CD4-positive, alpha-beta T cell treated with Interferon alpha-2 for 1 hour (primary cell): ENCODE measurements around the gene PRDX1.
"Not testable (repeated sequence)": the region's sequence is repeated elsewhere in the genome, so short reads cannot be mapped to it uniquely, and the experiment has no call there.

Source experiments
- DNase-seq, 2 donors: peaks; one replicate each; pipeline ENCODE4 v3.0.0-alpha.2; 2020 to 2022

Gene PRDX1

DNA sequence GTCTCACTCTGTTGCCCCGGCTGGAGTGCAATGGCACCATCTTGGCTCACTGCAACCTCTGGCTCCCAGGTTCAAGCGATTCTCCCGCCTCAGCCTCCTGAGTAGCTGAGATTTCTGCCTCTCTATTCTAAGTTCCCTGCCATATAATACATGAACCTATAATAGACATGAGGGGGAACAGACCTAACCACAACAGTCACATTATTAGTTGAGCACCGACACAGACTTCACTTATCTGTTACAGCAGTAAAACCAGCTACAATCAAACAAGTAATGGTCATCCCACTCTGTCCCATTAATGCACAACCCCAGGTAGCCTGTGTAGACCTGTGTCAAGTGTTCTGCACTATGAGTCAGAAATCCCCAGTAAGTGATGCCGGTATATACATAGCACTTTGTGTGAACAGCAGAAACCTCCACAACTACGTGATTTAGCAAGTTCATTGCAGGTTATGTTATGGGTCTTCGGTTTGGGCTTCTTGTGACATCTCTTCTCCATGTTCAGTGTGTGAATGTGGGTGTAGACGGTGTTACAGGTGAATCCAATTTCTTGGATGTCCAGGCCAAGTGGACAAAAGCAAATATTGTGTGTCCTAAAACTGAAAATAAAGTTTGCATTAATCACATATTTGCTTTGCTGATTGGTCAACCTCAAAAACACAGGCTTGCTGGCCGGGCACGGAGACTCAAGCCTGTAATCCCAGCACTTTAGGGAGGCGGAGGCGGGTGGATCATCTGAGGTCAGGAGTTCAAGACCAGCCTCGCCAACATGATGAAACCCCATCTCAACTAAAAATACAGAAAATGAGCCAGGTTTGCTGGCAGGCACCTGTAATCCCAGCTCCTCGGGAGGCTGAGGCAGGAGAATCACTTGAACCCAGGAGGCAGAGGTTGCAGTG is 18.0 kb downstream of the PRDX1 start:
- no peak for DNase-seq

DNA sequence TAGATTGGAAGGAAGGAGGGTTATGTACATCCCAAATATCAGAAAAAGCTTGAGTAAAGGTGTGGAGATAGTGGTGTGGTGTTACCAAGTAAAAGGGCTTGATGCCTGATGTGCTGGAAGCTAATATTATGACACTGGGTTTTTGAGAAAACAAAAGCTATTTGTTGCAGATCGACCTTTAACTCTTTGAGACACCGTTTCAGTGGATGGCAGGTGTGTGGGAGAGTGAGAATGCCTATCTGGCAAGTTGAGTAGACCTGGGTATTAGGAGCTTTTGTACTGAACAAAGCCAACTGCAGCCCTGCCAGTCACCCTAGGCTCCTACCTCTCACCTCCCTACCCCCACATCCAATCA is 20.2 kb downstream of the PRDX1 start:
- DNase-seq: no peak

DNA sequence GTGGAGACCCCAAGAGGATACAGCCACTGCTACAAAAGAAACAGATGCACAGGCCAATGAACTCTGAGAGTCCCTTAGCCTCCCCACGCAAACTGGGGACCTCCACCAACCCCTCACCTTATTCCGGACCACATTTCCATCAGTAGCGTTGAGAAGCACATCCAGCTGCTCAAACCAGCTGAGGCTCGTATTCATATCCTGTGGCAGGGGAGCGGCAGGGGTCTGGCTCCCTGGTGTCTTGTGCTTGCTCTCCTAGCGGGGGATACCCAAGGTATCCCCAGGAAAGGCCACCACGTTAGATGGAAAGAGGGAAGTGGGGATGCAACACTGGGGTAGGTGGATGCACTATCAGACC is 22.3 kb downstream of the PRDX1 start:
- no peak for DNase-seq

DNA sequence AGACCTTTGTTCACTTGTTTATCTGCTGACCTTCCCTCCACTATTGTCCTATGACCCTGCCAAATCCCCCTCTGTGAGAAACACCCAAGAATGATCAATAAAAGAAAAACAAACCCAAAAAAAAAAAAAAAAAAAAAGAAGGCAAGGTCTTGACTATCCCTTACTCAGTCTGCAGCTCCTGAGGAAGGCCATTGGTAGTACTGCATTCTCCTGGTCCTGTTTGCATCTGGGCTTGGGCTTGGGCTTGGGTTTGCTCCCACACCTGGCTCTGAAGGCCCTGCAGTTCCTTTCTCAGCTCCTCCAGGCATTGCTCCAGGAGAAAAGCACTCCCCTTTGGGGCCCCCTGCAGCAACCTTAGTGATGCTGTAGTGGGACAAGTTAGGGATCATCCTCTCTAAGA is 23.4 kb downstream of the PRDX1 start:
- DNase-seq: no peak

DNA sequence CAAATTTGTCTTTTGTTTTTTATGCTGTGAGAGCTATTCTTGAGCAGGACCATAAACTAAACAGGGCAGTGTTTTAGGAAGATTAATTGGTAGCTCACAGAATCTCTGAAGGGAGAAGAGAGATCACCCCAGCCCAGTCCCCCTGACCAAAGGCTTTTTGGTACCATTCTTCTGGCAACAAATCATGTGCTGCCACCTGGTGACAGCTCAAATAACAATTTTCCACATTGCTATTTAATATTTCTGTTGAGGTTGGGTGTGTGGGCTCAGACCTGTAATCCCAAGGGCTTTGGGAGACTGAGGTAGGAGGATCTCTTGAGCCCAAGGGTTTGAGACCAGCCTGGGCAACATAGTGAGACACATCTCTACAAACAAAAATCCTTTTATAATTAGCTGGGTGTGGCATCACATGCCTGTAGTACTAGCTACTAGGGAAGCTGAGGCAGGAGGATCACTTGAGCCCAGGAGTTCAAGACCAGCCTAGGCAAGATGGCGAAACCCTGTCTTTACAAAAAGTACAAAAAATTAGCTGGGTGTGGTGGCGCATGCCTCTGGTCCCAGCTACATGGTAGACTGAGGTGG is 28.5 kb downstream of the PRDX1 start:
- peak; percentile 58 to 73 for DNase-seq

DNA sequence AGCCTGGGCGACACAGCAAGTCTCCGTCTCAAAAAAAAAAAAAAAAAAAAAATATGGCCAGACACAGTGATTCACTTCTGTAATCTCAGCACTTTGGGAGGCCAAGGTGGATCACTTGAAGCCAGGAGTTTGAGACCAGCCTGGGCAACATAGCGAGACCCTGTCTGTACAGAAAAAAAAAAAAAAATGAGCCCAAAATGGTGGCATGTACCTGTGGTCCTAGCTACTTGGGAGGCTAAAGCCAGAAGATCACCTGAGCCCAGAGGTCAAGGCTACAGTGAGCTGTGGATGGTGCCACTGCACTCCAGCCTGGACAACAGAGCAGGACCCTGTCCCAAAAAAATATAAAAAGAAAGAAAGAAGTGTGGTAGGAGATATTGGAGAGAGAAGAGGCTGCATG is 29.0 kb downstream of the PRDX1 start:
- DNase-seq: no peak

DNA sequence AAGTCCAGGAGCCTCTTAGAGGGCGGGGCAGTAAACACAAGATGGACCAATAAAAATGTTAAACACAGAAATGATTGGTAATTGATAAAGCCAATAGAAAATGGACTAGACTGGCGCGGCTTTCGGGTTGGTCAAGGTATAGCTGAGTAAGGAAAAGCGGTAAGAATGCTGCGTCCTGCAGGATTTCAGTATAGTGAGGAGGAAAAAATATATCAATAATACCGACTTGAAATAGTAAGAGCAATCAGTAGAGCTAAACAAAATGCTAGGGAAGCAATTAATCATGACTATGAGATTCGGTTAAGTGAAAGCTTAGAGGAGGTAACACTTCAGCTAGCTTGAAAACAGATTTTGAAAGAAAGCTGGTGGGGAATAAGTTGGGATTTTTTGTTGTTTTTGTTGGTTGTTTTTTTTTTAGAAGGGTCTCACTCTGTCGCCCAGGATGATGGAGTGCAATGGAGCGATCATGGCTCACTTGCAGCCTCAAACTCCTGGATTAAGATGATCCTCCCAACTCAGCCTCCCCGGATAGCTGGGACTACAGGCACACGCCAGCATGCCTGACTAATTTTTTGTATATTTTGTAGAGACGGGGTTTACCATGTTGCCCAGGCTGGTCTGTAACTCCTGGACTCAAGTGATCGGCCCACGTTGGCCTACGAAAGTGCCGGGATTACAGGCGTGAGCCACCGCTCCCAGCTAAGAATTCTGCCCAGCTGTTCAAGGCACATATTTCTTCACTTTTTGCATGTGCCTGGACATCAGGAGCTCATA is 30.0 kb downstream of the PRDX1 start:
- DNase-seq: no peak

DNA sequence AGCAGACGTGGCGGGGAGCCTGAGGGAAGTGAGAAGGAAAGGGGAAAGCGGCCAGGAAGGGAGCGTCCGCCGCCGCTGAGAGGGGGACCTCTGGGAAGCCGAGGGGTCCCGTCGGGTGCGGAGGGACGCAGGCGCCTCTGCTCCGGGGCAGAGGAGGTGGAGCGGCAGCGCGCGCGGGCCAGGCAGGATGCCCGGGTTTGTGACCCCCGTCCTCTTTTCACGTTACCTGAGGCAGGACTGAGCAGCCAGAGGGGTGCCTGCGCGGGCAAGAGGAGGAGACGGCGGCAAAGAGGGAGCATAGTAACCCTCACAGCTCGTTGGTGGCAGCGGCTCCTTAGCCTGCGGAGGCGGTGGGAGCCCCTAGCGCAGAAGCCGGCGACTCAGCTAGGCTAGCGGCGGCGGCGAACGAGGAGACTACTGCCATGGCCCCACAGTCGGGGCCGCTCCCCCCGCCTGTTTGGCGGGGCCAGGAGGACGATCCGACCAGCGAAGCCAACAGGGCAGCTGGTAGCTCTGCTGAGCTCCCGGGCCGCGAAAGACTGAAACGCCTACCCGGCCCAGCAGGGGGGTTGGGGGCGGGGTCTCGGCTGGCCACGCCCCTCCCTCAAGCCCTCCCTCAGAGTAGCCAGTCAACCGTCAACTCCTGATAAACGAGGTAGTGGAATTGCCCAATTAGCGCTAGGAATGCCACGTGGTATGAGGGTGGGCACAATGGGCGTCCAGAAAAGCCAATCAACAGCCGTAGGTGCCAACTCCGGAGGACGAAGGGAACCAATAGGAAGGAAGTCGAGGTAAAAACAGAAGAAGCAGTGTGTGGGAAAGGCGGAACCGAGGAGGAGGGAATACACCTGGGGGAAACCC is 30.8 kb downstream of the PRDX1 start, which contains the start of gene TESK2:
Gene TESK2, minus strand, starts transcription at position 538 of the 861 bp plus-strand sequence. CDS start 33,378 bp downstream, outside the sequence.
- DNase-seq: peak; percentile 99 to 100

DNA sequence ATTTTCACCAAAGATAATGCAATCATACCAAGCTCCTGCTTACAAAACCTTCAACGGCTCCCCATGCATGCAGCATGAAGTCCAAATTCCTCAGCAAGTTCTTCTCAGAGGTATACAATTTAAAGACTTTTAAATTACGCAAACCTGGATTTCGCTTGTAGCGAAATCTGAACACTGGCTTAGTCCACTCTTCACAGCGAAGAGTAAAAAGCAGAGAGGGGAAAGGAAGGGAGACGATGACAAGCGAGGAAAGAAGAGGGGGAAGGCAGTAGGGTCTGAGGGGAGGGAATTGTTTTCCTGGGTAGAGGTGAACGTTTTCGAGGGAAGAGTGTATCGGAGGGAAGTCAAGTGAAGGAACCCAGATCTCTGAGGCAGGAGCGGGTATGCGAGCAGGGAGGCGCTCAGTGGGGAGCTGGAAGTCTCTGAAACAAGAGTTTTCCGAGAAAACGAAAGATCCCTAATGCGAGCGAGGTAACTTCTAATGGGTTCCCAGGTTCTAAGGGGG is 31.5 kb downstream of the PRDX1 start:
- no peak for DNase-seq

DNA sequence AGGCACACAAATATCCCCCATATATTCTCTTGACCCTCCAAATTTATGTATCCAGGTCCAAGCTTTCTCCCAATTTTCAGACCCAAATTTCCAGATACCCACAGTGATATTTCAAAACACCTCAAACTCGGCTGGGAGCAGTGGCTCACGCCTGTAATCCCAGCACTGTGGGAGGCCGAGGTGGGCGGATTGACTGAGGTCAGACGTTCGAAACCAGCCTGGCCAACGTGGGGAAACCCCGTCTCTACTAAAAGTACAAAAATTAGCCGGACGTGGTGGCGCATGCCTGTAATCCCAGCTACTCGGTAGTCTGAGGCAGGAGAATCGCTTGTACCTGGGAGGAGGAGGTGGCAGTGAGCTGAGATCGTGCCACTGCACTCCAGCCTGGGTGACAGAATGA is 32.3 kb downstream of the PRDX1 start:
- DNase-seq: peak in 1 of 2 donors; percentile 23

DNA sequence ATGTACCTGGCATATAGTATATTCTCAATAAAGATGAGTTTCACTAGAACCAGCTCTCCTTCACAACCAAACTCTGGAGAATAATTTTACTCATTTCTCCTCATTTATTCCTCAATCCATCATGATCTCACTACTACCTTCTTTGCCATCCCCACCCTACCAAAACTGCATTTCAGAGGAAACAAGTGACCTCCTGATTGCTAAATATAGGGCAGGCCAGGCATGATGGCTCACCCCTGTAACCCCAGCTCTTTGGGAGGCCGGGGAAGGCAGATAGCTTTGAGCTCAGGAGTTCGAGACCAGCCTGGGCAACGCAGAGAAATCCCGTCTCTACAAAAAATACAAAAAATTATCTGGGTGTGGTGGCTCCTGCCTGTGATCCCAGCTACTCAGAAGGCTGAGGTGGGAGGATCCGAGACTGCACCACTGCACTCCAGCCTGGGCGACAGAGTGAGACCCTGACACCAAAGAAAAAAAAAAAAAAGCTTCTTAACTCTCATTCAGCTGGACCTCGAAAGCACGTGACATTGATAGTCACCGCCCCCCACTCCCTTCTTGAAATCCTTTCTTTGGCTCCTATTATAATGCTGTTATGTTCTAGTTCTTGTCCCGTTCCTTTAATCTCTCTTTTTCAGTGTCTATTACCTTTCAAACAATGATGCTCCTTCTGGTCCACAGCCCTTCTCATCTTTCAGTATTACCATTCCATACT is 32.9 kb downstream of the PRDX1 start:
- DNase-seq: no peak

DNA sequence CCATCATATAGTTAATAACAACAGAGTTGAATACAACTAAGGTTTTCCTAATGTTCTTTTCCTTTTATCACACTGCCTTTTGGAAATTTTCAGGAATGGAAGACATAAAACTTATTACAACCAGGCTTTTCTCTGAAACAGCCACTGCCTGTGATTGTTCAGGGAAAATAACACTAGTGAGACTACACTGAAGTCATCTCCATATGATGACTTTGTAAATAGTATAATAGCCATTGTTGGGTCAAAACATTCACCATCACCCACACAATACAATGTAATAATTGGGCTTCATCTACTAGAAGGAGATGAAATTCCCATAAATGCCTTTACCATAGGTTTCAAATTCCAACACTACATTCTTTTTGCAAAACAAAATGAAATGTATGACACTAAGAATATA is 35.7 kb downstream of the PRDX1 start:
- no peak for DNase-seq

DNA sequence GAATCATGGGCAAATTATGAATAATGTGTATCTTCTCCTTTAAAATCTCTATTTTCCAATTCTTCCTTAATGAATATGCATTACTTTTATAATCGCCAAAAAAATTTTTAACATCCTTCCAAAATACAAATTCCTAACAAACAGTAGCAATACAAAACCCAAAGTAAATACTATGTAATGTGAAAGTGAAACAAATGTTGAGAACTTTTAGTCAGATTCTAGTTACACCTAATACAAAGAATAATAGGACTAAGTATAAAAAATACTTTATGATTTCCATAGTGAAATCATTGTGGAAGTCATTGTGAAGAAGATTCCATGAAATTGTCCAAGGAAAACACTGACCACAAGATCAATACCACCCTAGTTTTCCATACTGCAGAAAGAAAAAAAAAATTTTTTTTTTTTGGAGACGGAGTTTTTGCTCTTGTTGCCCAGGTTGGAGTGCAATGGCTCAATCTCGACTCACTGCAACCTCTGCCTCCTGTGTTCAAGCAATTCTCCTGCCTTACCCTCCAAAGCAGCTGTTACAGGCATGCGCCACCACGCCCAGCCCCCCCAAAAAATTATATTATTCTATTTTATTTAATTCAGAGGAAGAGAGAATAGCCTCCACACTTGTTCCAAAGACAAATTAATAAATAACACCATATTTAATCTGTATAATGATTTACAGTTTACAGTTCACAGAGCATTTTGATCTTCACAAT is 42.5 kb downstream of the PRDX1 start:
- DNase-seq: no peak

DNA sequence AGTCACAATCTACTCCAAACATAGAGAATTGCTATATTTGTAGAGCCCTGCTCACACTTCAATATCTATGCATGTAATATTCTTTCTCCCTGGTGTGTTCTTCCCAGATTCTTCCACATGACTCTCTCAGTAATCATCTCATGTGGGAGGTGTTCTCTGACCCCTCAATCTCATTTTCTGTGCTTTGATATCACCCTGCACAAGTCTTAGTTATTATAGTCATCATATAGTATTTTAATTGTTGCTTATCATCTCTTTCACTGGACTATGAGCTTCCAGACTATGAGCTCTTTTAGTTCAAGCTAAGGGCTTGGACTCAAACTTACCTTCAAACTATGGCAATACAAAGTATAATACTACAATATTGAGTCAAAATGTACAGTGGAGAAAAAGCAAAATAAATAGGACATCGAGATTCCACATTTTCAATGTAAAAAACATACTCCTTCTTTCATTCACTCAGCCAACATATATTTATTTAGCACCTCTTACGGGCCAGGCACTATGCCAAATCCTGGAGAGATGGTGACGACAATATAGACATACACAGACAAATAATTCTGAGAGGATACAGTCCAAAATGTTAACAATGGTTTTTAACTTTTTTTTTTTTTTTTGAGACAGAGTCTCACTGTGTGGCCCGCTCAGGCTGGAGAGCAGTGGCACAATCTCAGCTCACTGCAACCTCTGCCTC is 43.4 kb downstream of the PRDX1 start:
- no peak for DNase-seq

DNA sequence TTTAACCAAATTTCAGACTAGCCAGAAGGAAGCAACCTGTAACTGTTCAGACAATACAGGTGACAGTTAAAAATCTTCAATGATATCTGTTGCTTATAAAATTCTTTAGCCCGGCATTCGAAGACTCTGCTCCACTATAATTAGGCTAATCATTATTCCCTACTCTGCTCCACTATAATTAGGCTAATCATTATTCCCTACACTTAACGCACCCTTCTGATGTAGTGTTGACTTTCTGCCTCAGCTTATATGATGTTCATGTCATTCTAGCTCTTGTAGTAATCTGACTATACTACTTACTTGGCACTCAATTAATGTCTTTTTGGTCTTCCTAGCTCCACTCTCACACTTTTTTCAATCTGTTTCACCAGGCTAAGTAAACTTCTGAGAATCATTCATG is 44.0 kb downstream of the PRDX1 start:
- no peak for DNase-seq

DNA sequence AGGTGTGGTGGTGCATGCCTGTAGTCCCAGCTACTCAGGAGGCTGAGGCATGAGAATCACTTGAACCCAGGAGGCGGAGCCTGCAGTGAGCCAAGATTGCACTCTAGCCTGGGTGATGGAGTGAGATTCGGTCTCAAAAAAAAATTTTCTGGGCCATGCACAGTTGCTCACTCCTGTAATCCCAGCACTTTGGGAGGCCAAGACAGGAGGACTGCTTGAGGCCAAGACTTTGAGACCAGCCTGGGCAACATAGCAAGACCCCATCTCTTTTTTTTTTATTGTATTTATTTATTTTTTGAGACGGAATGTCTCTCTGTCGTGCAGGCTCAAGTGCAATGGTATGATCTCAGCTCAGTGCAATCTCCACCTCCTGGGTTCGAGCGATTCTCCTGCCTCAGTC is 47.5 kb downstream of the PRDX1 start:
- not testable (repeated sequence) for DNase-seq

DNA sequence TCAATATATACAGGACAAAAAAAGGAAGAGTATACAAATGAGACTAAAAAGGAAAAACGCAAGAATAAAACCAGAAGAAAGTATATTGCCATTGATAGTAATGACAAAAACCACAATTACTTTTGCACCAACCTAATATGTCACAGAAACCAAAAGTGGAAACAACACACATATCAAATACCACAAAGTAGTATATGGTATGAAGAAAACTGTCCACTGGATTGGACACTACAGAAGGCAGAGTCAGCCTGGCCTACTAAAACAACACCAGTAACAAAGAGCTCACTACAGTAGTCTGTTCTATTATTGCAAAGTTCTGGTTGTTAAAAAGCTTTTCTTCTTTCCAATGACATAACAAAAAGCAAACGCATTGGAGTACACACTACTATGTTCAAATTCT is 48.4 kb downstream of the PRDX1 start:
- DNase-seq: no peak

DNA sequence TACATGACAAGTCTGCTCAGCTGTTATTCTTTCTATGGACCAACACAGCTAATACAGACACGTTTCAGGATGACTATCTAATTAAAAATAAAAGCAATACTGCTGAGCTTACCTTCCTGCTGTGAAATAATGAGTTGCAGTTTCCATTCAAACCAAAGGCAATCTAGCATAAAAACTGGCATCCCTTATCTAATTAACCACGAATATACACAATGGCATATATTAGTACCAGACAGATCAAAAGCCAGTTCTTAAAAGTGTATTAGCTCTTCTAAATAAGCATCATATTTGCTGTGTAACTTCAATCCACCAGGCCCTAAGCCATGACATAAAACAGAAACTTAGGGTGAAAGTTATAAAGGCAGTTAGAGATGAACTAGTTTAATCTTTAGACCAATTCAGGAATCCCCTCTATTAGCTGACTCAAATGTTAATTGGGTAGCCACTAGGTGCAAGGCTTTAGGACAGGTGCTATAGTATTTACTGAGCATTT is 51.3 kb downstream of the PRDX1 start:
- DNase-seq: no peak

DNA sequence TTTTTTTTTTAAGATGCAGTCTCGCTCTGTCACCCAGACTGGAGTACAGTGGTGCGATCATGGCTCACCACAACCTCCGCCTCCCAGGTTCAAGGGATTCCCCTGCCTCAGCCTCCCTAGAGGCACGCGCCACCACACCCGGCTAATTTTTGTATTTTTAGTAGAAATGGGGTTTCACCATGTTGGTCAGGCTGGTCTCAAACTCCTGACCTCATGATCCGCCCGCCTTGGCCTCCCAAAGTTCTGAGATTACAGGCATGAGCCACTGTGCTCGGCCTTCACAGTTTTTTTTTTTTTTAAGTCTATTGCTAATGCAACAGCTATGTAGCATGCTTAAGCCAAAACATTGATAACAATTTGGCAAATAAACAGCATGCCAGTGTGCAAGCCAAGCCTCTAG is 54.3 kb downstream of the PRDX1 start:
- DNase-seq: not testable (repeated sequence)

DNA sequence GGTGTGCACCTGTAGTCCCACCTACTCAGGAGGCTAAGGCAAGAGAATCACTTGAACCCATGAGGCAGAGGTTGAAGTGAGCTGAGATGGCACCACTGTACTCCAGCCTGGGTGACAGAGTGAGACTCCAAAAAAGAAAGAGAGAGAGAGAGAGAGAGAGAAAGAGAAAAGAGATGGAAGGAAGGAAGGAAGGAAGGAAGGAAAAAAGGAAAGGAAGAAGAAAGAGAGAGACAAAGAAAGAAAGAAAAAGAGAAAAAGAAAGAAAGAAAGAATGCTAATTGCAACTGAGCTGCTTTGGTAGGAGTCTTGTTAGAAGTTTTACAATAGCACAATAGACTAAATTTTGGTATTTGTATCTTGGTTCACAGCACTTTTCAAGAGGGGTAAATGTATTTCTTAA is 56.4 kb downstream of the PRDX1 start:
- DNase-seq: no peak
